ENCODE data around the gene HNRNPLL. TPM values are rescaled to one million over a fixed set of nuclear protein-coding genes. Genes with fewer than 3 reads are reported as not detected.

HNRNPLL gene
- total and polyA plus RNA-seq, 2 of the 8 experiments (the other 6 are each of a cell fraction or from before 2014, with no cell fraction given), result 18.6 to 69.3 TPM

- TF ChIP-seq HDAC6 (IDR thresholded peaks at IDR 0.05; ENCODE audit: low read depth, low read length) (no peak), CREB1 (IDR thresholded peaks at IDR 0.05) (peak; percentile 47; the same call in 1 of the 2 replicates), RXRA (IDR thresholded peaks at IDR 0.05; ENCODE audit: insufficient read depth, low read depth, low read length) (no peak), SP4 (IDR thresholded peaks at IDR 0.05; ENCODE audit: low read length) (no peak), EGR1 (IDR thresholded peaks at IDR 0.05; ENCODE audit: borderline replicate concordance, low read depth, low read length) (no peak), POU5F1 (IDR thresholded peaks at IDR 0.05; ENCODE audit: low read depth, low read length) (no peak), SP2 (IDR thresholded peaks at IDR 0.05; ENCODE audit: low read length) (no peak), TBP (IDR thresholded peaks at IDR 0.05; ENCODE audit: low read depth, low read length) (peak; percentile 84), CTCF (IDR thresholded peaks at IDR 0.05; ENCODE audit: control extremely low read depth in 1 of 3, insufficient read depth in 1 of 3, low read depth in 1 of 3, low read length in 3 of 3) (peak; percentile 85 to 91 (median 86)), RFX5 (IDR thresholded peaks at IDR 0.05; ENCODE audit: borderline replicate concordance, low read depth, low read length) (no peak), CEBPB (IDR thresholded peaks at IDR 0.05; ENCODE audit: low read depth, low read length) (no peak), SAP30 (IDR thresholded peaks at IDR 0.05; ENCODE audit: insufficient read depth, insufficient replicate concordance, low read length) (no peak), JUND (IDR thresholded peaks at IDR 0.05; ENCODE audit: low read length) (peak; percentile 42; the same call in 1 of the 2 replicates), POLR2AphosphoS5 (IDR thresholded peaks at IDR 0.05; ENCODE audit: low read depth, low read length) (no peak), POLR2A (IDR thresholded peaks at IDR 0.05; ENCODE audit: control extremely low read depth in 1 of 2, low read depth in 2 of 2, low read length in 2 of 2) (no peak), BCL11A (IDR thresholded peaks at IDR 0.05; ENCODE audit: low read depth in 2 of 2, low read length in 2 of 2) (no peak), BRCA1 (IDR thresholded peaks at IDR 0.05; ENCODE audit: low read depth, low read length) (no peak), GTF2F1 (IDR thresholded peaks at IDR 0.05; ENCODE audit: borderline replicate concordance, low read depth, low read length) (no peak), SIRT6 (IDR thresholded peaks at IDR 0.05; ENCODE audit: low read length) (no peak), CTBP2 (IDR thresholded peaks at IDR 0.05; ENCODE audit: borderline replicate concordance, insufficient read depth, insufficient read length, low read length) (no peak), SRF (IDR thresholded peaks at IDR 0.05; ENCODE audit: low read depth, low read length) (no peak), RAD21 (IDR thresholded peaks at IDR 0.05 in 1 of 2, conservative IDR thresholded peaks at IDR 0.05 in 1 of 2; ENCODE audit: low read depth in 2 of 2, low read length in 2 of 2) (peak; percentile 82 to 90)
- TF ChIP-seq, protein P1, sequence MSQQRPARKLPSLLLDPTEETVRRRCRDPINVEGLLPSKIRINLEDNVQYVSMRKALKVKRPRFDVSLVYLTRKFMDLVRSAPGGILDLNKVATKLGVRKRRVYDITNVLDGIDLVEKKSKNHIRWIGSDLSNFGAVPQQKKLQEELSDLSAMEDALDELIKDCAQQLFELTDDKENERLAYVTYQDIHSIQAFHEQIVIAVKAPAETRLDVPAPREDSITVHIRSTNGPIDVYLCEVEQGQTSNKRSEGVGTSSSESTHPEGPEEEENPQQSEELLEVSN (IDR thresholded peaks at IDR 0.05), result no peak
Observed at GRCh38 chr2:38535744-38536506, 66.8 kb downstream of the HNRNPLL start (continued).

Data from H1 (cell line).